Measurements from ENCODE around the gene SHISA9.

DNA sequence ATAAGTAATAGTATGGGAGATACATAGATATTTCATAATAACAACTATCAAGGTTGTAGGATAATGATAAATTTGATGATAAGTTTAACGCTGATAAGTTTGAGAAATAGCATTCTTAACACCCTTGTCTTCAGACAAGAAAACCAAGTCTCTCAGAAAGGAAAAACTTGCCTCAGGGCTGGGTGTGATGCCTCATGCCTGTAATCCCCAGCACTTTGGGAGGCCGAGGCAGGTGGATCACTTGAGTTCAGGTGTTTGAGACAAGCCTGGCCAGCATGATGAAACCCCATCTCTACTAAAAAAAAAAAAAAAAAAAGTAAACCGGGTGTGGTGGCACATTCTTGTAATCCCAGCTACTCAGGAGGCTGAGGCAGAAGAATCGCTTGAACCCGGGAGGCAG lies 90.7 kb downstream of the SHISA9 start:
- TF ChIP-seq, protein P1, sequence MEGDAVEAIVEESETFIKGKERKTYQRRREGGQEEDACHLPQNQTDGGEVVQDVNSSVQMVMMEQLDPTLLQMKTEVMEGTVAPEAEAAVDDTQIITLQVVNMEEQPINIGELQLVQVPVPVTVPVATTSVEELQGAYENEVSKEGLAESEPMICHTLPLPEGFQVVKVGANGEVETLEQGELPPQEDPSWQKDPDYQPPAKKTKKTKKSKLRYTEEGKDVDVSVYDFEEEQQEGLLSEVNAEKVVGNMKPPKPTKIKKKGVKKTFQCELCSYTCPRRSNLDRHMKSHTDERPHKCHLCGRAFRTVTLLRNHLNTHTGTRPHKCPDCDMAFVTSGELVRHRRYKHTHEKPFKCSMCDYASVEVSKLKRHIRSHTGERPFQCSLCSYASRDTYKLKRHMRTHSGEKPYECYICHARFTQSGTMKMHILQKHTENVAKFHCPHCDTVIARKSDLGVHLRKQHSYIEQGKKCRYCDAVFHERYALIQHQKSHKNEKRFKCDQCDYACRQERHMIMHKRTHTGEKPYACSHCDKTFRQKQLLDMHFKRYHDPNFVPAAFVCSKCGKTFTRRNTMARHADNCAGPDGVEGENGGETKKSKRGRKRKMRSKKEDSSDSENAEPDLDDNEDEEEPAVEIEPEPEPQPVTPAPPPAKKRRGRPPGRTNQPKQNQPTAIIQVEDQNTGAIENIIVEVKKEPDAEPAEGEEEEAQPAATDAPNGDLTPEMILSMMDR (conservative IDR thresholded peaks at IDR 0.05; ENCODE audit: low read depth, low read length): no peak
- no peak for TF ChIP-seq EZH2 (IDR thresholded peaks at IDR 0.05; ENCODE audit: low read length, unreplicated experiment)
- no peak for TF ChIP-seq EZH2phosphoT487 (IDR thresholded peaks at IDR 0.05; ENCODE audit: borderline replicate concordance, low read length)
